B cell (primary cell): ENCODE measurements around the gene KCNK7. TPM values are rescaled to one million over a fixed set of nuclear protein-coding genes. Genes with fewer than 3 reads are reported as not detected.

Experiments
- ATAC-seq: fragments of 200-7000 bp; cut with Tn5 transposase; one replicate; pipeline ENCODE4 v1.10.0; 2021; ENCODE audit warnings: low read depth, mild to moderate bottlenecking, moderate number of reproducible peaks, moderate library complexity
- CTCF ChIA-PET: fragments of 350-600 bp; sonication (Branson Sonifier 250); formaldehyde crosslinking; loops from one replicate; lab custom pipeline; 2021; ENCODE audit warnings: antibody characterized with exemption, inconsistent platforms; lab: Charles Lee
- POLR2A ChIA-PET: fragments of 350-600 bp; sonication (Branson Sonifier 250); formaldehyde crosslinking; loops from one replicate; lab custom pipeline; 2021; ENCODE audit warnings: antibody characterized with exemption; lab: Charles Lee
- DNase-seq: peaks from one replicate; pipeline ENCODE4 v3.0.0; 2013
- H2AFZ ChIP-seq: 2 replicates; pipeline ENCODE4 v1.6.1; 2012; ENCODE audit warnings: mild to moderate bottlenecking, low read depth, low read length; ENCODE audit not compliant: insufficient read depth, poor library complexity, severe bottlenecking
- H3K27ac ChIP-seq, 2 donors: 1 replicate in 1 of 2; 2 replicates in 1 of 2; pipeline ENCODE4 v1.5.1; 2012 to 2013; ENCODE audit warnings: low read length in 2 of 2, mild to moderate bottlenecking in 2 of 2, moderate library complexity in 1 of 2
- H3K27me3 ChIP-seq, 4 experiments: fragments of 200-600 bp in 1 of 4; sonication (generic) in 1 of 4; replicated peaks in 1 of 4; 1 replicate in 2 of 4; 2 replicates in 2 of 4; pipeline versions ENCODE4 v1.6.1 to v1.7.0; 2013 to 2016; ENCODE audit warnings: low read length in 3 of 4, mild to moderate bottlenecking in 2 of 4, mixed read lengths in 1 of 4, moderate library complexity in 1 of 4; ENCODE audit not compliant: insufficient read depth in 4 of 4, control insufficient read depth in 3 of 4; ENCODE audit errors: control extremely low read depth in 1 of 4
- H3K36me3 ChIP-seq, 2 experiments: replicated peaks in 1 of 2; 1 replicate in 1 of 2; 2 replicates in 1 of 2; pipeline versions ENCODE4 v1.6.1 to v1.7.1; 2013; ENCODE audit warnings: low read length in 1 of 2; ENCODE audit not compliant: insufficient read depth in 2 of 2, control insufficient read depth in 1 of 2; ENCODE audit errors: control extremely low read depth in 1 of 2, extremely low read depth in 1 of 2
- H3K4me1 ChIP-seq, 2 donors: fragments of 200-600 bp in 1 of 2; sonication (generic) in 1 of 2; 1 replicate in 1 of 2; 2 replicates in 1 of 2; pipeline versions ENCODE4 v1.5.1 to v1.6.1; 2013 to 2017; ENCODE audit warnings: low read length in 2 of 2; ENCODE audit not compliant: control insufficient read depth in 2 of 2, insufficient read depth in 2 of 2
- H3K4me2 ChIP-seq: replicated peaks from 2 replicates; pipeline ENCODE3; 2012; ENCODE audit warnings: mild to moderate bottlenecking, low read depth, low read length; ENCODE audit not compliant: poor library complexity, severe bottlenecking
- H3K4me3 ChIP-seq, 5 experiments: fragments of 200-600 bp in 1 of 5; sonication (generic) in 1 of 5; 1 replicate in 3 of 5; 2 replicates in 2 of 5; pipeline versions ENCODE4 v1.5.1 to v1.7.0; 2011 to 2016; ENCODE audit warnings: low read length in 4 of 5, mild to moderate bottlenecking in 4 of 5, low read depth in 2 of 5, control low read depth in 1 of 5, moderate library complexity in 1 of 5; ENCODE audit not compliant: insufficient read depth in 1 of 5; ENCODE audit errors: control extremely low read depth in 1 of 5, extremely low read depth in 1 of 5
- H3K79me2 ChIP-seq: fragments of 200-600 bp; sonication (generic); one replicate; pipeline ENCODE4 v1.6.0; 2016; ENCODE audit warnings: low read length; ENCODE audit not compliant: control insufficient read depth, insufficient read depth
- H3K9ac ChIP-seq: fragments of 200-600 bp; sonication (generic); 2 replicates; pipeline ENCODE4 v1.6.1; 2017; ENCODE audit warnings: mild to moderate bottlenecking, low read length, moderate library complexity
- H3K9me3 ChIP-seq, 3 donors: one replicate each; pipeline versions ENCODE4 v1.6.1 to v1.7.1; 2013; ENCODE audit warnings: low read length in 2 of 3; ENCODE audit not compliant: control insufficient read depth in 2 of 3, insufficient read depth in 1 of 3; ENCODE audit errors: control extremely low read depth in 1 of 3
- H4K20me1 ChIP-seq: 2 replicates; pipeline ENCODE4 v1.6.0; 2012; ENCODE audit warnings: mild to moderate bottlenecking, low read length; ENCODE audit not compliant: insufficient read depth, control insufficient read depth, poor library complexity, severe bottlenecking
- H3K27ac Mint-ChIP-seq: one replicate; pipeline ENCODE4 v1.8.0; 2021; ENCODE audit warnings: mixed read lengths
- H3K27me3 Mint-ChIP-seq: one replicate; pipeline ENCODE4 v1.8.0; 2021; ENCODE audit warnings: mixed read lengths
- H3K4me1 Mint-ChIP-seq: one replicate; pipeline ENCODE4 v1.8.0; 2021; ENCODE audit warnings: mixed read lengths
- H3K4me3 Mint-ChIP-seq: one replicate; pipeline ENCODE4 v1.8.0; 2021; ENCODE audit warnings: mixed read lengths
- H3K9me3 Mint-ChIP-seq: one replicate; pipeline ENCODE4 v1.8.0; 2022; ENCODE audit warnings: mixed read lengths; ENCODE audit not compliant: insufficient read depth
- CTCF ChIP-seq: fragments of 200-600 bp; IDR thresholded peaks from one replicate; pipeline ENCODE4 v1.8.0; 2022; ENCODE audit warnings: antibody characterized with exemption, mild to moderate bottlenecking
- EZH2 ChIP-seq: IDR thresholded peaks from 2 replicates; pipeline ENCODE4 v1.6.1; 2012; ENCODE audit warnings: borderline replicate concordance, low read depth, mild to moderate bottlenecking, moderate library complexity, low read length; ENCODE audit not compliant: insufficient read depth, poor library complexity, severe bottlenecking
- WGBS: methylation state at CpG from one replicate; pipeline ENCODE4 v1.1.5; 2013; ENCODE audit warnings: missing lambda C conversion rate; ENCODE audit not compliant: insufficient coverage; 5-methylcytosine and 5-hydroxymethylcytosine counted together
- intact Hi-C: fragments of 100-400 bp; cut with micrococcal nuclease; formaldehyde crosslinking; loops from one replicate; pipeline ENCODE4 v1.10.0; 2022
- polyA plus RNA-seq: library from polyadenylated mRNA; depleted of rRNA; stranded (reverse); fragments of >200 nt; gene quantifications from 2 replicates; pipeline ENCODE4 v1.2.3, GENCODE V29; 2012
- total RNA-seq, 2 donors: library from RNA; stranded (reverse); fragments of 120-200 nt in 1 of 2; gene quantifications; 1 replicate in 1 of 2; 2 replicates in 1 of 2; pipeline versions ENCODE4 v1.2.3 to v1.2.4, GENCODE V29; 2013 to 2022

Gene KCNK7
- total and polyA plus RNA-seq, 2 donors (not counting 1 experiment from before 2014, with no cell fraction given), result 2.2 to 3.5 TPM

- no peak overlapping the region for H3K4me3 ChIP-seq
- TF ChIP-seq CTCF (no peak), EZH2 (no peak)
- H3K36me3 ChIP-seq, result no peaks in the 10 kb centered on the region
- H3K9me3 Mint-ChIP-seq, result no peaks in the 10 kb centered on the region
- no peak overlapping the region for H3K27ac ChIP-seq
- no peak for DNase-seq
- H3K27me3 Mint-ChIP-seq, result peaks cover under 1% of the 10 kb centered on the region
- H3K4me2 ChIP-seq, result no peak overlapping the region
- H3K4me3 Mint-ChIP-seq, result peak overlapping the region; percentile 30
- no peak for ATAC-seq
- H3K79me2 ChIP-seq, result peaks cover 18% of the 10 kb centered on the region
- ChIA-PET POLR2A (interaction anchor here (0.6 kb wide), 2 partner anchors 147 to 733 kb away, joined by 4 to 7 read pairs; no protein-coding TSS in a partner anchor), CTCF (interaction anchor here (0.6 to 1.2 kb wide), 3 partner anchors 8 to 935 kb away, joined by 3 to 4 read pairs (median 3); no protein-coding TSS in a partner anchor)
- peaks cover 29 to 55% of the 10 kb centered on the region in 2 donors for H3K4me1 ChIP-seq
- H3K27me3 ChIP-seq, result no peaks in the 10 kb centered on the region
- H4K20me1 ChIP-seq, result no peaks in the 10 kb centered on the region
- H3K9me3 ChIP-seq, result no peaks in the 10 kb centered on the region
- peak overlapping the region; percentile 51 for H3K27ac Mint-ChIP-seq
- peaks cover 52% of the 10 kb centered on the region for H3K4me1 Mint-ChIP-seq
- intact Hi-C loops, result no loop called here
- no peak overlapping the region for H3K9ac ChIP-seq
- 84% methylated on average over 4 of the region's 4 CpGs for WGBS
- no peak overlapping the region for H2AFZ ChIP-seq
These were observed 40.7 kb downstream of the KCNK7 start for GRCh38 chr11:65554842-65555430.

GRCh38 chr11:65554057-65554818 is 41.4 kb downstream of the KCNK7 start:
- no peak overlapping the region for H3K9ac ChIP-seq
- H3K9me3 ChIP-seq, result no peaks in the 10 kb centered on the region
- H2AFZ ChIP-seq, result no peak overlapping the region
- H3K36me3 ChIP-seq, result no peaks in the 10 kb centered on the region
- H3K4me1 ChIP-seq, result peaks cover 29 to 55% of the 10 kb centered on the region in 2 donors
- WGBS, result 87% methylated on average over 24 of the region's 27 CpGs
- intact Hi-C loops, result no loop called here
- DNase-seq (no peak), ATAC-seq (no peak)
- H3K9me3 Mint-ChIP-seq, result no peaks in the 10 kb centered on the region
- H3K27me3 ChIP-seq, result no peaks in the 10 kb centered on the region
- ChIA-PET CTCF (interaction anchor here (1.2 to 4.1 kb wide), 3 partner anchors 8 to 13 kb away, joined by 4 to 108 read pairs (median 4); no protein-coding TSS in a partner anchor), POLR2A (no interaction called here)
- no peak overlapping the region for H3K27ac ChIP-seq
- H3K27ac Mint-ChIP-seq, result no peak overlapping the region
- H3K4me3 Mint-ChIP-seq, result peak overlapping the region; percentile 49
- H4K20me1 ChIP-seq, result no peaks in the 10 kb centered on the region
- no peak overlapping the region for H3K4me3 ChIP-seq
- no peaks in the 10 kb centered on the region for H3K27me3 Mint-ChIP-seq
- peak overlapping the region; percentile 61 for H3K4me2 ChIP-seq
- H3K79me2 ChIP-seq, result peaks cover 11% of the 10 kb centered on the region
- TF ChIP-seq CTCF, result no peak
- TF ChIP-seq EZH2, result no peak
- peaks cover 52% of the 10 kb centered on the region for H3K4me1 Mint-ChIP-seq
